Fibroblast of the aortic adventitia (primary cell): ENCODE results near the gene MICAL2. TPM values are rescaled to one million over a fixed set of nuclear protein-coding genes. Genes with fewer than 3 reads are reported as not detected.

Source experiments
- DNase-seq: peaks from one replicate; pipeline ENCODE4 v3.0.0-alpha.2; 2010; ENCODE audit warnings: low read depth
- H3K4me3 ChIP-seq: 2 replicates; pipeline ENCODE4 v1.5.1; 2011; ENCODE audit warnings: low read depth, mild to moderate bottlenecking, control low read depth, low read length, moderate library complexity
- CTCF ChIP-seq: IDR thresholded peaks from 2 replicates; pipeline ENCODE4 v1.5.1; 2011; ENCODE audit warnings: mild to moderate bottlenecking, low read length, control low read depth, inconsistent platforms; ENCODE audit not compliant: insufficient read depth
- total RNA-seq: library from RNA; depleted of rRNA; stranded (reverse); fragments of >200 nt; gene quantifications from 2 replicates; pipeline ENCODE4 v1.2.3, GENCODE V29; 2012; ENCODE audit warnings: low replicate concordance

Gene MICAL2
- total RNA-seq, 1 donor = 146 TPM

GRCh38 chr11:12066056-12066798 is 44.2 kb upstream of the MICAL2 start:
- DNase-seq = peak; percentile 89
- no peak overlapping the region for H3K4me3 ChIP-seq
- no peak for TF ChIP-seq CTCF

- TF ChIP-seq CTCF = no peak
- DNase-seq = no peak
- no peak overlapping the region for H3K4me3 ChIP-seq
Measured at GRCh38 chr11:12066799-12067508, 43.4 kb upstream of the MICAL2 start.

GRCh38 chr11:12067796-12068357 is 42.5 kb upstream of the MICAL2 start:
- no peak for TF ChIP-seq CTCF
- DNase-seq = no peak
- H3K4me3 ChIP-seq = no peak overlapping the region

- no peak for TF ChIP-seq CTCF
- no peak for DNase-seq
- H3K4me3 ChIP-seq = no peak overlapping the region
Measured at GRCh38 chr11:12069066-12069676, 41.2 kb upstream of the MICAL2 start.

- DNase-seq = no peak
- no peak overlapping the region for H3K4me3 ChIP-seq
- no peak for TF ChIP-seq CTCF
Measured at GRCh38 chr11:12070446-12071267, 39.7 kb upstream of the MICAL2 start.

GRCh38 chr11:12071574-12071973 is 38.8 kb upstream of the MICAL2 start:
- no peak overlapping the region for H3K4me3 ChIP-seq
- no peak for TF ChIP-seq CTCF
- no peak for DNase-seq
